GM21723 (cell line): ENCODE results near the gene LSP1.
"Not testable (repeated sequence)": the region's sequence is repeated elsewhere in the genome, so short reads cannot be mapped to it uniquely, and the experiment has no call there.

Experiments
- ATAC-seq: cut with Tn5 transposase; IDR thresholded peaks from one replicate; pipeline ENCODE4 v1.9.1; 2021; ENCODE audit warnings: mild to moderate bottlenecking, moderate library complexity; ENCODE audit not compliant: unreplicated experiment

The LSP1 gene, protein sequence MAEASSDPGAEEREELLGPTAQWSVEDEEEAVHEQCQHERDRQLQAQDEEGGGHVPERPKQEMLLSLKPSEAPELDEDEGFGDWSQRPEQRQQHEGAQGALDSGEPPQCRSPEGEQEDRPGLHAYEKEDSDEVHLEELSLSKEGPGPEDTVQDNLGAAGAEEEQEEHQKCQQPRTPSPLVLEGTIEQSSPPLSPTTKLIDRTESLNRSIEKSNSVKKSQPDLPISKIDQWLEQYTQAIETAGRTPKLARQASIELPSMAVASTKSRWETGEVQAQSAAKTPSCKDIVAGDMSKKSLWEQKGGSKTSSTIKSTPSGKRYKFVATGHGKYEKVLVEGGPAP

DNA sequence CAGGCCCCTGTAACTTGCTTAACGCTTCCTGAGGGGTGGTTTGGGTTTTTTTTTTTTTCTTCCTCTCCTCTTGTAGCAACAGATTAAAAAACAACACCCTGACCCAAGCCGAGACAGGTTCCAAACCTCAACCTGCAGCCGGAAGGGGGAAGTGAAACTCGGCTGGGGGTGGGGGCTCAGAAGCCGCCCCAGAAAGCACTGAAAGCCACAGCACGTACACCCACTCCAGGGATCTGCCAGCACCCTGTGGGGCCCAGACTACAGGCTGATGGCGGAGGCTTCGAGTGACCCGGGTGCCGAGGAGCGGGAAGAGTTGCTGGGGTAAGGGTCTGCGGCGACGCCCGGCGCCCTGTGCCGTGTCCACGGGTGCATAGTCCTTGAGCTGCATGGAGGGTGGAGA, at the start of gene LSP1:
TSS of gene LSP1 (plus strand) at position 208 of the 400 bp plus-strand sequence. CDS start at position 269, 61 bp downstream.
- peak; percentile 43 for ATAC-seq

GRCh38 chr11:1803246-1803645, 49.6 kb upstream of the LSP1 start:
- ATAC-seq: no peak

DNA sequence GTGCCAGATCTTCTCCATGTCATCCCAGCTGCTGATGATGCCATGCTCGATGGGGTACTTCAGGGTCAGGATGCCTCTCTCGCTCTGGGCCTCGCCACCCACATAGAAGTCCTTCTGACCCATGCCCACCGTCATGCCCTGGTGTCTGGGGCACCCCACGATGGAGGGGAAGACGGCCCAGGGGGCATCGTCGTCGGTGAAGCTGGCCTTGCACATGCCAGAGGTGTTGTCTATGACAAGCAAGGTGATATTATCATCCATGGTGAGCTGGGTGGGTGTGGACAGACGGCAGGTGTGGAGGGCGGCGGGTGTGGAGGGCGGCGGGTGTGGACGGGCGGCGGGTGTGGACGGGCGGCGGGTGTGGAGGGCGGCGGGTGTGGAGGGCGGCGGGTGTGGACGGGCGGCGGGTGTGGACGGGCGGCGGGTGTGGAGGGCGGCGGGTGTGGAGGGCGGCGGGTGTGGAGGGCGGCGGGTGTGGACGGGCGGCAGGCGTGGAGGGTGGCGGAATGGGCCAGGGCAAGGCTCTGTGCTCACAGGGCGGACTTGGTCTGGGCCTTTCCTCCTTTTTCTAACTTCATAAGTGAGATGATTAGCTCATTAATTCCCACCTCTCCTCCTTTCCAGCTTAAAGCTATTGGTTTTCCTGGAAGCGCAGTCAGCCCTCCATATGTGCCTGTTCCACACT, 48.9 kb upstream of the LSP1 start:
- ATAC-seq: not testable (repeated sequence)

GRCh38 chr11:1805525-1805924, 47.4 kb upstream of the LSP1 start:
- ATAC-seq: no peak

GRCh38 chr11:1807264-1807995, 45.5 kb upstream of the LSP1 start:
- ATAC-seq: no peak

DNA sequence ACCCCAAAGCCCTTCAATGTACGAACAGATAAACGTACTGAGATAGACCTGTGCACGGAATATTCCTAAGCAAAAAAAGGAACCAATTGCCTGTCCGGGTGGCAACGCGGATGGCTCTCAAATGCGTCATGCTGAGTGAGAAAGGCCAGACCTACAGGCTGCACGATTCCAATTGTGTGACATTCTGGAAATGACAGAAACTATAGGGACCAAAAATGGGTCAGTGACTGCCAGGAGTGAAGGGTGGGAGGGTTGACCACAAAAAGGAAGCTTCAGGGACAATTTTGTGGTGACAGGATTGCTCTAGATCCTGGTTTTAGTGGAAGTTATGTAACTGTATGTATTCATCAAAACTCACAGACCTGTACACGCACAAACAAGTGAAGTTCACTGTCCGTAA, 42.1 kb upstream of the LSP1 start:
- no peak for ATAC-seq

GRCh38 chr11:1812274-1812673, 40.6 kb upstream of the LSP1 start:
- ATAC-seq: no peak

- ATAC-seq: no peak
Observed at GRCh38 chr11:1812801-1813200, 40.1 kb upstream of the LSP1 start.

GRCh38 chr11:1813356-1813755, 39.5 kb upstream of the LSP1 start:
- not testable (repeated sequence) for ATAC-seq

DNA sequence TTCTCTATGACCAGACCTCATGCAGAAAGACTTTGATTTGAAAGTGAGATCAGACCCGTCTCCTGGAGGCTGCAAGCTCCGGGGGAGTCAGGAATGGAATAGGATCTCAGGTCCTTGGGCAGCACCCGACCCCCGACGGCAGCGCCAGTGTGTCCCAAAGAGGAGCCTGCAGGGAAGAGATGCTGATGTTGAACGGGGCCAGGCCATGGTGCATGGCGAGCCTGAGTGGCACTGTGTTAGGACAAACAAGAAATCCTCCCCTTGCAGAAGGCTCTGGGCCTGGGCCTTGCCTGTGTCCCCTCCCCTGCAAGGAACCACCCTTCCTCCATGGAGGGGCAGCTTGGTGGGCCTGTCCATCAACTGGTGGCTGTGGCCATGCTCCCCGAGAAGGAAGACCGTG, 38.2 kb upstream of the LSP1 start:
- no peak for ATAC-seq

DNA sequence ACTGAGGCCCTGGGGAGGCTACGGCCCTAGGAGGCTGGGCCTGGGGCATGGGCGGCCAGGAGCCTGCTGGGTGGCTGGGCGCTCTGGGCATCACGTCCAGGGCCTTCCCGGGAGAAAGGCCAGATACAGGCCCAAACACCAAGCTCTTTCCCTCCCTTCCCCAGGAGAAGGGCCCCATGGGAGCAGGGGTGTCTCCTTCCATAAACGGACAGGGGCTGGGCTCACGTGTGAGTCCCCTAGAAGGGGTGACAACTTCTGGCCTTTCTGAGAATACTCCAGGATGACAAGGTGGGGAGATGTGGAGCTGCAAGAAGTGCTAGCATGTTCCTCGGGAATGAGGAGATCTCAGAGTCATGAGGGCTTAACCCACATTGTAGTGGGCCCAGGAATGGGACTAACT, 37.6 kb upstream of the LSP1 start:
- no peak for ATAC-seq

GRCh38 chr11:1815751-1816150, 37.1 kb upstream of the LSP1 start:
- ATAC-seq: no peak

GRCh38 chr11:1817000-1817399, 35.9 kb upstream of the LSP1 start:
- ATAC-seq: no peak

DNA sequence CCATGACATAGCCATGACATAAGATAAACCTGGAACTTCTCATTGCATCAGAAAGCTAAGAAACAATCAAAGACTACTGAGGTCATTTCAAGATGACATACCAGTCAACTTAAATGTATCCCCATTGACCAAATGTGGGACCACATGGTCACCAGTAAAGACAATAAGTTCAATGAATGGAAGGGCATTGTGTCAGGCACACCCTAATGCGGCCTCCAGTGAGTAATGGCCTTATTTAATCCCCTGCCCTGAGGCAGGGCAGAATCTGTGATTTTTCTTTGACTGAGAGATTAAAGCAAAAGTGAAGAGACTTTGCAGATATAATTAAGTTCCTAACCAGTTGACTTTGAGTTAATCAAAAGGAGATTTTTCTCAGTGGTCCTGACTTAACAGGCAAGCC, 35.4 kb upstream of the LSP1 start:
- ATAC-seq: no peak

DNA sequence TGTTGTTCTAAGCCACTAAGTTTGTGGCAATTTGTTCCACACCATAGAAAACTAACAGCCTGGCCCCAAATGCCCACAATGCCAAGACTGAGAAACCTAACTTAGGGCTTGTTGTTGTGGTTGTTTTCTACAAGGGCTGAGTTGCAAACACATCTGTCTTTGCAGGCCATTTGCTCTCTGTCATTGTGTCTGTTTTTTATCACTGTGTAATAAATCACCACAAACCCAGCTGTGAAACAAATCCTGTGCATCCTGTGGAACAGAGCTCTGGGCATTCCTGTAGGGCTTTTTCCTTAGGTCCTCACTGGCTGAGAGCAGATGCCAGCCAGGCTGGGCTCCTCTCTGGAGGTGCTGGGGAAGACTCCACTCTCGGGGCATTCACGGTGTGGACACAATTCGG, 33.8 kb upstream of the LSP1 start:
- no peak for ATAC-seq

- no peak for ATAC-seq
Observed at GRCh38 chr11:1820463-1821325, 32.2 kb upstream of the LSP1 start.

DNA sequence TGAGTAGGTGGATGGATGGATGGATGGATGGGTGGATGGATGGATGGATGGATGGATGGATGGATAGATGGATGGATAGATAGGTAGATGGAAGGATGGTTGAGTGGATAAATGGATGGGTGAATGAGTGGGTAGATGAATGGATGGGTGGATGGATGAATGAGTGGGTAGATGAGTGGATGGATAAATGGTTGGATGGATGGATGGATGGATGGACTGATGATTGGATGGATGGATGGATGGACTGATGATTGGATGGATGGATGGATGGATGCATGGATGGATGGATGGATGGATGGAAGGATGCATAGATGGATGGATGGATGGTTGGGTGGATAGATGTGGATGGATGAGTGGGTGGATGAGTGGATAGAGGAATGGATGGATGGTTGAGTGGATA, 31.3 kb upstream of the LSP1 start:
- ATAC-seq: no peak

- ATAC-seq: no peak
Observed at GRCh38 chr11:1822648-1823375, 30.1 kb upstream of the LSP1 start.

DNA sequence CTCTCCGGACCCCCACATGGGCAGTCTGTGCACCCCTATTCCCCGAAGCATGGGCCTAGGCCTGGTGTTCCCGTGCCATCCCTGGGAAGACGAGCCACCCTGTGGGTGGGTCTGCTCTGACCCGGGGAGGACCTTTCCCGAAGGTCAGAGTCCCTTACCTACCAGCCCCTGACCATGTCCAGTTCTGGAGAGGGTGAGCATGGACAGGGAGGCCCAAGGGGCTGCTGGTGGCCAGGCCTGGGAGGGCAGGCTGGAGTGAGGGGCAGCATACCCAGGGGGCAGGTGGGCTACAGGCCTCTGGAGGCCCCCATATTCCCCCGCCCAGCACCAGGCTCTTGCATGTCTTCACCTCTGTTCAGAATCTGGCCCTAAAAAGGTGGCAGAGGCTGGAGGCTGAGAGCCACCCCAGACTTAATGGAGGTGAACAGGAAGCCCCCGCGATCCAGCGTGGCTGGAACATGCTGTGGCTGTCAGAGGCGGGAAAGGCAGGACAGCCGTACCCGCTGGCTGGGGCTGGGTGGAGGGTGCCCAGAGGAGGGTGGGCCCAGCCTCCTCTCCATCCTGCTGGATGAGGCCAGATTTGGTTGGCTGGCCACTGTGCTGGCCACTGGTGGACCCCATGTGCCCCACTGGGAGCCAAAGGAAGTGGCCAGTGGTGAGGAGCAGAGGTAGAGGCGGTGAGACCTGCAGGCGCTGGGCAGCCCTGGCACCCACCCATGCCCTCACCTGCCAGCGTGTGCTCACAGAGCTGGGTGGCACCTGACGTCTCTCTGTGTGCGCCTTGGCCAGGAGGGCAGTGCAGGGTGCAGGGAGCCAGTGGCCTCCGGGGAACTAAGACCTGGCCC, 29.3 kb upstream of the LSP1 start:
- no peak for ATAC-seq
